Natural killer cell (primary cell): ENCODE results near the gene SCN11A. TPM values are rescaled to one million over a fixed set of nuclear protein-coding genes. Genes with fewer than 3 reads are reported as not detected.
A peak's percentile ranks its signal among the peaks of the same experiment; 100 is the strongest.

Experiments used
- ATAC-seq, 3 donors: fragments of 150-1000 bp in 2 of 3; fragments of 200-7000 bp in 1 of 3; cut with Tn5 transposase; 1 replicate in 1 of 3; 2 replicates in 2 of 3; pipeline ENCODE4 v1.10.0; 2021; ENCODE audit warnings: mild to moderate bottlenecking in 2 of 3, moderate library complexity in 2 of 3
- DNase-seq, 2 donors: peaks; one replicate each; pipeline versions ENCODE4 v3.0.0 to v3.0.0-alpha.2; 2013 to 2021; ENCODE audit warnings: mixed read lengths in 1 of 2
- H3K27ac ChIP-seq: one replicate; pipeline ENCODE4 v1.5.1; 2013; ENCODE audit warnings: mild to moderate bottlenecking, low read length
- H3K27me3 ChIP-seq: one replicate; pipeline ENCODE4 v1.6.1; 2013; ENCODE audit warnings: low read length; ENCODE audit not compliant: control insufficient read depth, insufficient read depth
- H3K36me3 ChIP-seq: one replicate; pipeline ENCODE4 v1.6.1; 2013; ENCODE audit warnings: low read length; ENCODE audit not compliant: control insufficient read depth, insufficient read depth
- H3K4me1 ChIP-seq: one replicate; pipeline ENCODE4 v1.6.1; 2013; ENCODE audit warnings: low read length; ENCODE audit not compliant: control insufficient read depth, insufficient read depth
- H3K4me3 ChIP-seq: one replicate; pipeline ENCODE4 v1.5.1; 2013; ENCODE audit warnings: low read length
- H3K9me3 ChIP-seq: one replicate; pipeline ENCODE4 v1.6.1; 2013; ENCODE audit warnings: low read length; ENCODE audit not compliant: control insufficient read depth, insufficient read depth
- H3K27ac Mint-ChIP-seq, 2 donors: one replicate each; pipeline ENCODE4 v1.8.0; 2022; ENCODE audit warnings: mild to moderate bottlenecking in 2 of 2, mixed read lengths in 2 of 2, moderate library complexity in 1 of 2
- H3K27me3 Mint-ChIP-seq, 2 donors: one replicate each; pipeline ENCODE4 v1.8.0; 2022; ENCODE audit warnings: low read depth in 2 of 2, mixed read lengths in 2 of 2
- H3K36me3 Mint-ChIP-seq: one replicate; pipeline ENCODE4 v1.8.0; 2022; ENCODE audit warnings: mixed read lengths
- H3K4me1 Mint-ChIP-seq, 2 donors: one replicate each; pipeline ENCODE4 v1.8.0; 2022; ENCODE audit warnings: mixed read lengths in 2 of 2
- H3K4me3 Mint-ChIP-seq: one replicate; pipeline ENCODE4 v1.8.0; 2022; ENCODE audit warnings: mild to moderate bottlenecking, moderate library complexity, mixed read lengths
- H3K9me3 Mint-ChIP-seq, 2 donors: one replicate each; pipeline ENCODE4 v1.8.0; 2022; ENCODE audit warnings: mixed read lengths in 2 of 2
- WGBS: methylation state at CpG from one replicate; pipeline ENCODE4 v1.1.7; 2013; ENCODE audit warnings: missing lambda C conversion rate; ENCODE audit not compliant: insufficient coverage; 5-methylcytosine and 5-hydroxymethylcytosine counted together
- intact Hi-C: fragments of 100-400 bp; cut with micrococcal nuclease; formaldehyde crosslinking; loops from one replicate; pipeline ENCODE4 v1.14.2; 2022
- total RNA-seq, 4 donors: library from RNA; stranded (reverse); fragments of 120-200 nt in 1 of 4; gene quantifications; one replicate each; pipeline versions ENCODE4 v1.2.3 to v1.2.4, GENCODE V29; 2013 to 2022
- TF ChIP-seq, protein P1 (sequence below): fragments of 200-600 bp; IDR thresholded peaks from one replicate; pipeline ENCODE4 v1.8.0; 2022; ENCODE audit warnings: antibody characterized with exemption

The SCN11A gene
- total RNA-seq, 3 donors from 2014 or later (not counting 1 experiment from before 2014, with no cell fraction given) = 0.07 to 0.08 TPM; not detected in 1

DNA sequence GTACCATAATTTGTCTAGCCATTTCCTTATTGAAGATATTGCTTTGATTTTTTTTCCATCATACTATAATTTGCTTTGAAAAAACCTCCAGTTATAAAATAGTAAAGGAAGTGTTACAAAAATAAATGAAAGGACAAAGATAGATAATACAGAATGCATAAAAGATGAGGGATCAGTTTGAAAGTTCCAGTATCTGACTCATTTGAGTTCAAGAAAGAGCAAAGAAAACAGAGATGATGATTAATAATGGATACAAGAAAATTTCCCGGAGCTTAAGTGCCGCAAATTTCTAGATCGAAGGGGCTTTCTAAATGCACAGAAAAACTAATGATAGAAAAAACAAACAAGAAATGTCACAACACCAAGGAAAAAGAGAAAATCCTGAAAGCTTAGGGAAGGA lies 4.4 kb upstream of the SCN11A start:
- no peaks in the 10 kb centered on the region for H3K9me3 ChIP-seq
- 94% methylated on average over 2 of the region's 3 CpGs for WGBS
- Mint-ChIP-seq H3K36me3 (no peaks in the 10 kb centered on the region), H3K4me1 (peaks cover 32 to 52% of the 10 kb centered on the region in 2 donors), H3K4me3 (no peak overlapping the region), H3K27me3 (no peaks in the 10 kb centered on the region), H3K27ac (peak overlapping the region in 1 of 2 donors; percentile 14), H3K9me3 (no peaks in the 10 kb centered on the region)
- TF ChIP-seq, protein P1, sequence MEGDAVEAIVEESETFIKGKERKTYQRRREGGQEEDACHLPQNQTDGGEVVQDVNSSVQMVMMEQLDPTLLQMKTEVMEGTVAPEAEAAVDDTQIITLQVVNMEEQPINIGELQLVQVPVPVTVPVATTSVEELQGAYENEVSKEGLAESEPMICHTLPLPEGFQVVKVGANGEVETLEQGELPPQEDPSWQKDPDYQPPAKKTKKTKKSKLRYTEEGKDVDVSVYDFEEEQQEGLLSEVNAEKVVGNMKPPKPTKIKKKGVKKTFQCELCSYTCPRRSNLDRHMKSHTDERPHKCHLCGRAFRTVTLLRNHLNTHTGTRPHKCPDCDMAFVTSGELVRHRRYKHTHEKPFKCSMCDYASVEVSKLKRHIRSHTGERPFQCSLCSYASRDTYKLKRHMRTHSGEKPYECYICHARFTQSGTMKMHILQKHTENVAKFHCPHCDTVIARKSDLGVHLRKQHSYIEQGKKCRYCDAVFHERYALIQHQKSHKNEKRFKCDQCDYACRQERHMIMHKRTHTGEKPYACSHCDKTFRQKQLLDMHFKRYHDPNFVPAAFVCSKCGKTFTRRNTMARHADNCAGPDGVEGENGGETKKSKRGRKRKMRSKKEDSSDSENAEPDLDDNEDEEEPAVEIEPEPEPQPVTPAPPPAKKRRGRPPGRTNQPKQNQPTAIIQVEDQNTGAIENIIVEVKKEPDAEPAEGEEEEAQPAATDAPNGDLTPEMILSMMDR = no peak
- no peaks in the 10 kb centered on the region for H3K27me3 ChIP-seq
- intact Hi-C loops = no loop called here
- DNase-seq = no peak
- no peaks in the 10 kb centered on the region for H3K36me3 ChIP-seq
- no peak for ATAC-seq
- peaks cover 13% of the 10 kb centered on the region for H3K4me1 ChIP-seq
- H3K27ac ChIP-seq = no peak overlapping the region
- H3K4me3 ChIP-seq = no peak overlapping the region

DNA sequence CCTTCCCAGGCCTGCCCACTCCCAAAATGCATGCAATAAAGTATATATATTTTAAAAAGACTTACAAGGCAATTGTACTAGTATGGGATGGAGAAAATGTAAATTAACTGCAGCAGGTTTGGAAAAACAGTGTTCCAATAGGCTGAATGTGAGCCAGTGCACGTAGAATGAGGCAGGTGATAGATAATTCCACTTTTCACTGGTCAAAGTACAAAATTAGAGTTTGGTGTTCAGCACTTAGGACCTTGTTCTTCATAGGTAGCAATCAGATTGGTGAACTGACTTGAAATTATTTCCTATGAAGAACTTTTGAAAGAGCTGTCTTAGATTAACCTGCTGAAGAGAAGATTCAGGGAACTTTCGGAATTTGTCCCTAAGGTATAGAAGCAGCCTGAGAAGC lies 2.0 kb upstream of the SCN11A start:
- TF ChIP-seq, protein P1 = no peak
- H3K4me3 ChIP-seq = no peak overlapping the region
- DNase-seq (no peak), ATAC-seq (no peak)
- intact Hi-C loops = loop anchor here (5.0 kb wide), 2 partner anchors 329 to 354 kb away; partner anchors contain the start of genes RPSA and SLC25A38
- no peaks in the 10 kb centered on the region for H3K36me3 Mint-ChIP-seq
- 94% methylated on average over 2 of the region's 2 CpGs for WGBS
- no peaks in the 10 kb centered on the region for H3K27me3 ChIP-seq
- peak overlapping the region; percentile 98 to 99 for H3K27ac Mint-ChIP-seq
- no peak overlapping the region for H3K4me3 Mint-ChIP-seq
- H3K4me1 Mint-ChIP-seq = peaks cover 33 to 48% of the 10 kb centered on the region in 2 donors
- no peaks in the 10 kb centered on the region for H3K27me3 Mint-ChIP-seq
- no peaks in the 10 kb centered on the region for H3K9me3 Mint-ChIP-seq
- H3K27ac ChIP-seq = no peak overlapping the region
- H3K36me3 ChIP-seq = no peaks in the 10 kb centered on the region
- no peaks in the 10 kb centered on the region for H3K9me3 ChIP-seq
- peaks cover 15% of the 10 kb centered on the region for H3K4me1 ChIP-seq

DNA sequence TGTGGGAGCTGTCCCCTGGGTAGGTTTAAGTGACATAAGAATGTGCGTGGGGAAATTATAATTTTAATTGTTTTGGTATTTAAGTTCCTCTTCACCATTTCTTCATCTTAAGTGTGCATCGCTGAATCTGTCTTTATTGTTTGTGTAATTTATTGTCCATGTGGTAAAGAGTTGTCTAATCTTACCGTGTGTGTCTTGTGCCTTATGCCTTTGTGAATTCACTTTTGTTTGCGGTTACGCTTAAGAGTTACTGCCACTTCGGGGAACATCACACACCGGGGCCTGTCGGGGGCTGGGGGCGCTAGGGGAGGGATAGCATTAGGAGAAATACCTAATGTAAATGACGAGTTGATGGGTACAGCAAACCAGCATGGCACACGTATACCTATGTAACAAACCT lies 839 bp upstream of the SCN11A start:
- Histone ChIP-seq H3K36me3 (no peaks in the 10 kb centered on the region), H3K9me3 (no peaks in the 10 kb centered on the region), H3K4me3 (peak overlapping the region; percentile 91), H3K27ac (peak overlapping the region; percentile 93), H3K27me3 (no peaks in the 10 kb centered on the region), H3K4me1 (peaks cover 15% of the 10 kb centered on the region)
- TF ChIP-seq, protein P1 = no peak
- Mint-ChIP-seq H3K27ac (peak overlapping the region; percentile 98 to 99), H3K4me3 (peak overlapping the region; percentile 97), H3K9me3 (no peaks in the 10 kb centered on the region), H3K4me1 (peaks cover 26 to 42% of the 10 kb centered on the region in 2 donors), H3K36me3 (no peaks in the 10 kb centered on the region), H3K27me3 (no peaks in the 10 kb centered on the region)
- ATAC-seq = no peak
- WGBS = 5% methylated on average over 7 of the region's 11 CpGs
- intact Hi-C loops = loop anchor here (5.0 kb wide), 2 partner anchors 330 to 355 kb away; partner anchors contain the start of genes RPSA and SLC25A38
- DNase-seq = no peak

DNA sequence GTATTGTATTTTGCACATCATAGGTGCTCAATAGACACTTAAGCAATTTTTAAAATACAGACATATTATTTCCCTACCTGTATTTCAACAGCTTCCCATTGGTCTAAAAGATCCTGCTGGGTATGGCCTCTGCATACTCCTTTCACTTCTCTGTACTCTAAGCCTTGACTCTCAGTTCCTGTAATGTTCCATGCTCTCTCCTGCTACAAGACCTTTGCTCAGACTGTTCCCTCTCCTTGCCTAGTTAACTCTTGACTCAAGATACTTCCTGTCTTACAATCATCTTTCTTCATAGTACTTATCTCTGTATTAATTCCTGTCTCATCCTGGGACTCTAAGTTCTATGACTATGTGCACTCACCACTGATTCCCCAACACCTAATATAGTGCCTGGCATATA lies 1.7 kb downstream of the SCN11A start:
- TF ChIP-seq, protein P1 = no peak
- peaks cover 0 to 5% of the 10 kb centered on the region in 2 donors for H3K27me3 Mint-ChIP-seq
- H3K4me3 Mint-ChIP-seq = no peak overlapping the region
- intact Hi-C loops = loop anchor here (5.0 kb wide), 2 partner anchors 332 to 357 kb away; partner anchors contain the start of genes RPSA and SLC25A38
- DNase-seq (peak in 1 of 2 donors; percentile 14), ATAC-seq (no peak)
- H3K4me1 Mint-ChIP-seq = peaks cover 10 to 26% of the 10 kb centered on the region in 2 donors
- peak overlapping the region in 1 of 2 donors; percentile 39 for H3K27ac Mint-ChIP-seq
- Histone ChIP-seq H3K27me3 (no peaks in the 10 kb centered on the region), H3K4me3 (no peak overlapping the region), H3K27ac (no peak overlapping the region), H3K9me3 (no peaks in the 10 kb centered on the region), H3K36me3 (no peaks in the 10 kb centered on the region), H3K4me1 (peaks cover 15% of the 10 kb centered on the region)
- no peaks in the 10 kb centered on the region for H3K36me3 Mint-ChIP-seq
- no peaks in the 10 kb centered on the region for H3K9me3 Mint-ChIP-seq
